Temporal lobe (tissue), 1 donor: ENCODE results near the gene PFDN1. TPM values are rescaled to one million over a fixed set of nuclear protein-coding genes. Genes with fewer than 3 reads are reported as not detected.

Experiments used
- total RNA-seq: library from RNA; depleted of rRNA; stranded (reverse); fragments of >200 nt; gene quantifications from one replicate; pipeline ENCODE4 v1.2.3, GENCODE V29; 2014

Gene PFDN1
- total RNA-seq, 1 donor from 2014 or later = 45.5 TPM

Other genes with a start within 250 kb of the PFDN1 start
- 13.3 TPM for gene PURA, start 189.0 kb downstream of the PFDN1 start, total RNA-seq
- 8.4 TPM for gene IGIP, start 177.2 kb downstream of the PFDN1 start, total RNA-seq
- gene CYSTM1, start 127.9 kb downstream of the PFDN1 start, total RNA-seq = 2.7 TPM
- 14.3 TPM for gene HBEGF, start 43.5 kb upstream of the PFDN1 start, total RNA-seq
- under 0.01 TPM for gene SLC4A9, start 57.1 kb upstream of the PFDN1 start, total RNA-seq
- gene ANKHD1, start 98.7 kb upstream of the PFDN1 start, total RNA-seq = 79.7 TPM
- not detected for gene EIF4EBP3, start 244.6 kb upstream of the PFDN1 start, total RNA-seq